Hepatocyte (in vitro differentiated cells): ENCODE measurements around the gene SNX21. TPM values are rescaled to one million over a fixed set of nuclear protein-coding genes. Genes with fewer than 3 reads are reported as not detected.

Experiments
- DNase-seq: peaks from one replicate; pipeline ENCODE4 v3.0.0-alpha.2; 2016; ENCODE audit warnings: low spot score
- H2AFZ ChIP-seq: fragments of 200-600 bp; sonication (generic); 2 replicates; pipeline ENCODE4 v1.6.0; 2016; ENCODE audit warnings: antibody characterized with exemption, mild to moderate bottlenecking
- H3K27ac ChIP-seq: fragments of 200-600 bp; sonication (generic); 2 replicates; pipeline ENCODE4 v1.5.1; 2016; ENCODE audit warnings: mild to moderate bottlenecking
- H3K27me3 ChIP-seq: fragments of 200-600 bp; sonication (generic); 2 replicates; pipeline ENCODE4 v1.6.1; 2016
- H3K36me3 ChIP-seq: fragments of 200-600 bp; sonication (generic); replicated peaks from 2 replicates; pipeline ENCODE4 v1.5.1; 2016; ENCODE audit warnings: low read depth; ENCODE audit not compliant: insufficient read depth
- H3K4me1 ChIP-seq: fragments of 200-600 bp; sonication (generic); 2 replicates; pipeline ENCODE4 v1.5.1; 2016; ENCODE audit warnings: mild to moderate bottlenecking, moderate library complexity; ENCODE audit not compliant: insufficient read depth
- H3K4me2 ChIP-seq: fragments of 200-600 bp; sonication (generic); 2 replicates; pipeline ENCODE4 v1.6.0; 2016
- H3K4me3 ChIP-seq: fragments of 200-600 bp; sonication (generic); 2 replicates; pipeline ENCODE4 v1.5.1; 2016; ENCODE audit warnings: mild to moderate bottlenecking
- H3K79me2 ChIP-seq: fragments of 200-600 bp; sonication (generic); 2 replicates; pipeline ENCODE4 v1.6.0; 2017; ENCODE audit warnings: mild to moderate bottlenecking
- H3K9me2 ChIP-seq: fragments of 200-600 bp; sonication (generic); replicated peaks from 2 replicates; pipeline ENCODE4 v1.6.0; 2017; ENCODE audit warnings: mild to moderate bottlenecking; ENCODE audit not compliant: insufficient read depth
- H3K9me3 ChIP-seq: fragments of 200-600 bp; sonication (generic); 2 replicates; pipeline ENCODE4 v1.5.1; 2016; ENCODE audit warnings: low read depth, mild to moderate bottlenecking
- H4K20me1 ChIP-seq: fragments of 200-600 bp; sonication (generic); 2 replicates; pipeline ENCODE4 v1.6.0; 2016; ENCODE audit warnings: mild to moderate bottlenecking; ENCODE audit not compliant: insufficient read depth, poor library complexity, severe bottlenecking
- CTCF ChIP-seq: fragments of 200-600 bp; sonication (generic); IDR thresholded peaks from 2 replicates; pipeline ENCODE4 v1.5.1; 2016; ENCODE audit warnings: antibody characterized with exemption, mild to moderate bottlenecking; ENCODE audit not compliant: poor library complexity
- EZH2 ChIP-seq: fragments of 200-600 bp; sonication (generic); IDR thresholded peaks from 2 replicates; pipeline ENCODE4 v1.6.1; 2016; ENCODE audit warnings: antibody characterized with exemption, mild to moderate bottlenecking, borderline replicate concordance
- EZH2phosphoT487 ChIP-seq: fragments of 200-600 bp; sonication (generic); IDR thresholded peaks from one replicate; pipeline ENCODE4 v1.6.1; 2018; ENCODE audit warnings: antibody characterized with exemption, mild to moderate bottlenecking, low read depth, moderate library complexity; ENCODE audit not compliant: unreplicated experiment, severe bottlenecking
- WGBS: methylation state at CpG from one replicate; pipeline ENCODE4 v1.1.6; 2016; ENCODE audit warnings: low lambda C conversion rate; ENCODE audit errors: missing lambda C conversion rate; 5-methylcytosine and 5-hydroxymethylcytosine counted together
- polyA plus RNA-seq: library from polyadenylated mRNA; unstranded; fragments of >200 nt; fragmentation: Nextera tagmentation; extraction: Ambion mirVana; gene quantifications from 2 replicates; pipeline ENCODE4 v1.2.1, GENCODE V29; 2016
- total RNA-seq: library from RNA; depleted of rRNA; stranded (reverse); fragments of >200 nt; gene quantifications from 2 replicates; pipeline ENCODE4 v1.2.3, GENCODE V29; 2014

SNX21 gene
- total and polyA plus RNA-seq, 2 experiments from 2014 or later, result 30.0 to 32.1 TPM

DNA sequence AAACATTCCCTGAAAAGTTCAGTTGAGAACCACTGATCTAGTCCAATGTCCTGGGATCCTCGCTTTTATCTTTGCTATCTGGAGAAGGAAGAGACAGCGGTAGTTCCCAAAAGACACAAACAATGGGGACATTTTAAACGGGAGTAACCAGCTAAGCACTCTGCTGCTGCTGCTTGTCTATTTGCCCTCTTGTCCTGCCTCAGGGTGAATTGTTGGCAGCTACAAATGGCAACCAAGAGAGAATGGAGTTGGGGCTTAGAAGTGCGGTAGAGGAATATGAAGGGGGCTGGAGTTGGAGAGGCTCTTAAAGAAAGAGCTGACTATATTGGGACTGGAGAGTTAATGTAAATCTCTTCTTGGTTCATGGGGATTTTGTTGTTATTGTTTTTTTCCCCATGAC, 41.0 kb downstream of the SNX21 start:
- H3K4me3 ChIP-seq, result no peak overlapping the region
- no peak overlapping the region for H3K27ac ChIP-seq
- H3K27me3 ChIP-seq, result no peaks in the 10 kb centered on the region
- H2AFZ ChIP-seq, result no peak overlapping the region
- H3K9me2 ChIP-seq, result no peaks in the 10 kb centered on the region
- no peak overlapping the region for H3K4me2 ChIP-seq
- TF ChIP-seq CTCF (no peak), EZH2 (no peak), EZH2phosphoT487 (no peak)
- DNase-seq, result no peak
- no peaks in the 10 kb centered on the region for H3K4me1 ChIP-seq
- H3K9me3 ChIP-seq, result no peaks in the 10 kb centered on the region
- WGBS, result 54% methylated on average over 4 of the region's 4 CpGs
- no peaks in the 10 kb centered on the region for H4K20me1 ChIP-seq
- no peaks in the 10 kb centered on the region for H3K36me3 ChIP-seq
- H3K79me2 ChIP-seq, result no peaks in the 10 kb centered on the region

GRCh38 chr20:45878076-45878761, 44.6 kb downstream of the SNX21 start:
- H3K9me2 ChIP-seq, result no peaks in the 10 kb centered on the region
- WGBS, result 88% methylated on average over 13 of the region's 13 CpGs
- peaks cover 16% of the 10 kb centered on the region for H3K79me2 ChIP-seq
- no peak overlapping the region for H3K4me3 ChIP-seq
- peaks cover 6% of the 10 kb centered on the region for H3K4me1 ChIP-seq
- H3K4me2 ChIP-seq, result no peak overlapping the region
- no peaks in the 10 kb centered on the region for H3K9me3 ChIP-seq
- no peaks in the 10 kb centered on the region for H4K20me1 ChIP-seq
- no peak for DNase-seq
- H3K36me3 ChIP-seq, result no peaks in the 10 kb centered on the region
- H2AFZ ChIP-seq, result no peak overlapping the region
- no peak overlapping the region for H3K27ac ChIP-seq
- no peak for TF ChIP-seq CTCF
- no peak for TF ChIP-seq EZH2
- TF ChIP-seq EZH2phosphoT487, result no peak
- no peaks in the 10 kb centered on the region for H3K27me3 ChIP-seq

GRCh38 chr20:45880988-45881788, 47.6 kb downstream of the SNX21 start, which contains the start of gene ZSWIM1:
Gene ZSWIM1 (plus strand): TSS chr20:45881227. CDS start chr20:45882593, 1,366 bp downstream.
- Histone ChIP-seq H3K4me2 (peak within 1 kb of the TSS; percentile 75), H3K9me3 (no peaks in the 10 kb centered on the region), H3K36me3 (no peaks in the 10 kb centered on the region), H3K4me3 (peak within 1 kb of the TSS; percentile 36), H3K27ac (peak within 1 kb of the TSS; percentile 77), H2AFZ (peak within 1 kb of the TSS; percentile 30), H3K9me2 (no peaks in the 10 kb centered on the region), H4K20me1 (no peaks in the 10 kb centered on the region), H3K27me3 (no peaks in the 10 kb centered on the region), H3K4me1 (peaks cover 20% of the 10 kb centered on the region), H3K79me2 (peaks cover 16% of the 10 kb centered on the region)
- WGBS, result 2% methylated on average over 23 of the region's 23 CpGs
- peak; percentile 98 for DNase-seq
- TF ChIP-seq EZH2 (no peak), EZH2phosphoT487 (no peak), CTCF (no peak)
